HepG2 (cell line): Measurements from ENCODE around the gene ACSS1. TPM values are rescaled to one million over a fixed set of nuclear protein-coding genes. Genes with fewer than 3 reads are reported as not detected.

Source experiments
- ATAC-seq: fragments of 200-7000 bp; cut with Tn5 transposase; 3 replicates; pipeline ENCODE4 v1.9.1; 2020; ENCODE audit warnings: mild to moderate bottlenecking, moderate library complexity
- BruUV-seq: library from RNA; stranded (reverse); fragments of 400-500 nt; replicated peaks from 2 replicates; lab custom pipeline; 2021; lab: Mats Ljungman, UMichigan
- CTCF ChIA-PET: fragments of 300-600 bp; formaldehyde crosslinking; extraction: SDS; loops from one replicate; lab custom pipeline; 2021; ENCODE audit warnings: low total read pairs, inconsistent platforms, low intra/inter-chr PET ratio; lab: Yijun Ruan, JAX
- POLR2A ChIA-PET: fragments of 350-600 bp; sonication (Branson Sonifier 250); formaldehyde crosslinking; loops from one replicate; lab custom pipeline; 2020; ENCODE audit warnings: antibody characterized with exemption, inconsistent platforms; lab: Yijun Ruan, JAX
- DNase-seq: peaks from one replicate; pipeline ENCODE4 v3.0.0-alpha.2; 2015; ENCODE audit warnings: low spot score
- FAIRE-seq: peaks from 3 replicates; lab custom pipeline; 2011; peaks lifted over from hg19 to GRCh38; lab: Jason Lieb, UNC
- H2AFZ ChIP-seq: one replicate; pipeline ENCODE4 v1.6.1; 2011; ENCODE audit warnings: low read length, inconsistent platforms
- H3K27ac ChIP-seq: fragments of 300-600 bp; 3 replicates; pipeline ENCODE4 v1.8.0; 2011; ENCODE audit warnings: mixed run types, mild to moderate bottlenecking, mixed read lengths, low read length, inconsistent platforms; ENCODE audit not compliant: insufficient read depth; ENCODE audit errors: extremely low read length
- H3K27me3 ChIP-seq, 2 experiments: fragments of 200-600 bp in 1 of 2; 2 replicates in 1 of 2; 3 replicates in 1 of 2; pipeline versions ENCODE4 v1.6.0 to v1.8.0; 2011; ENCODE audit warnings: low read length in 2 of 2, mild to moderate bottlenecking in 2 of 2, moderate library complexity in 2 of 2, inconsistent platforms in 1 of 2; ENCODE audit not compliant: insufficient read depth in 2 of 2, control insufficient read depth in 1 of 2
- H3K36me3 ChIP-seq, 2 experiments: fragments of 200-600 bp in 1 of 2; replicated peaks in 1 of 2; 2 replicates in 1 of 2; 3 replicates in 1 of 2; pipeline versions ENCODE4 v1.5.1 to v1.8.0; 2011; ENCODE audit warnings: low read length in 2 of 2, inconsistent platforms in 1 of 2; ENCODE audit not compliant: insufficient read depth in 2 of 2, control insufficient read depth in 1 of 2
- H3K4me1 ChIP-seq: 2 replicates; pipeline ENCODE4 v1.5.1; 2012; ENCODE audit warnings: low read length, inconsistent platforms; ENCODE audit not compliant: insufficient read depth
- H3K4me2 ChIP-seq: 2 replicates; pipeline ENCODE4 v1.6.0; 2011; ENCODE audit warnings: low read depth, low read length, inconsistent platforms
- H3K4me3 ChIP-seq, 3 experiments: fragments of 200-600 bp in 1 of 3; sonication (generic), shearing (Covaris generic) in 1 of 3; replicated peaks in 1 of 3; 2 replicates each; pipeline ENCODE4 v1.5.1; 2011 to 2016; ENCODE audit warnings: low read length in 3 of 3, inconsistent platforms in 2 of 3, low read depth in 2 of 3, mild to moderate bottlenecking in 2 of 3, control low read depth in 1 of 3, mixed read lengths in 1 of 3; ENCODE audit not compliant: insufficient read depth in 1 of 3
- H3K79me2 ChIP-seq: one replicate; pipeline ENCODE4 v1.6.1; 2011; ENCODE audit warnings: low read length, inconsistent platforms; ENCODE audit not compliant: insufficient read depth
- H3K9ac ChIP-seq: 2 replicates; pipeline ENCODE4 v1.6.0; 2011; ENCODE audit warnings: mild to moderate bottlenecking, low read depth, low read length, inconsistent platforms; ENCODE audit not compliant: insufficient read depth
- H3K9me3 ChIP-seq: 2 replicates; pipeline ENCODE4 v1.5.1; 2012; ENCODE audit warnings: mild to moderate bottlenecking, low read length
- H4K20me1 ChIP-seq: 2 replicates; pipeline ENCODE4 v1.6.0; 2011; ENCODE audit warnings: inconsistent platforms, mild to moderate bottlenecking, low read length, moderate library complexity; ENCODE audit not compliant: insufficient read depth
- ARNT ChIP-seq: fragments of 450-650 bp; IDR thresholded peaks from 2 replicates; pipeline ENCODE4 v1.6.1; 2017
- BHLHE40 ChIP-seq: IDR thresholded peaks from 2 replicates; pipeline ENCODE4 v1.6.1; 2011; ENCODE audit warnings: low read length, improper control_type of control experiment
- CEBPB ChIP-seq: IDR thresholded peaks from 2 replicates; pipeline ENCODE4 v1.6.1; 2011; ENCODE audit warnings: low read depth, low read length, improper control_type of control experiment, borderline replicate concordance
- FOXP1 ChIP-seq, 2 experiments: fragments of 450-650 bp in 1 of 2; IDR thresholded peaks; 2 replicates each; pipeline ENCODE4 v1.6.1; 2017 to 2018; ENCODE audit warnings: antibody characterized with exemption in 1 of 2
- ZBTB44 ChIP-seq: sonication (generic); formaldehyde crosslinking; IDR thresholded peaks from 2 replicates; pipeline ENCODE4 v1.4.0; 2020; ENCODE audit warnings: missing genetic modification reagents
- ZBTB8A ChIP-seq: sonication (generic); formaldehyde crosslinking; IDR thresholded peaks from 2 replicates; pipeline ENCODE4 v1.4.0; 2020; ENCODE audit warnings: mild to moderate bottlenecking, low read depth, missing genetic modification reagents, borderline replicate concordance
- ZNF839 ChIP-seq: sonication (generic); formaldehyde crosslinking; IDR thresholded peaks from 2 replicates; pipeline ENCODE4 v1.4.0; 2020; ENCODE audit warnings: missing genetic modification reagents, mild to moderate bottlenecking, borderline replicate concordance
- WGBS: methylation state at CpG from one replicate; pipeline ENCODE4 v1.1.6; 2017; ENCODE audit warnings: low lambda C conversion rate; 5-methylcytosine and 5-hydroxymethylcytosine counted together
- in situ Hi-C: cut with HindIII; loops from 2 replicates; pipeline ENCODE4 v1.10.0; 2017; ENCODE audit warnings: low pct_unique_long_range_greater_than_20kb; ENCODE audit not compliant: extremely low pct_ligation_motif_present
- intact Hi-C: fragments of 100-400 bp; cut with micrococcal nuclease; formaldehyde crosslinking; loops from one replicate; pipeline ENCODE4 v1.10.0; 2022; ENCODE audit not compliant: unreplicated experiment
- polyA plus RNA-seq, 8 experiments: library from polyadenylated mRNA; depleted of rRNA in 3 of 8; stranded (reverse) in 7 of 8; unstranded in 1 of 8; fragments of >200 nt; fragmentation: Illumina TruSeq in 4 of 8; extraction: Trizol in 4 of 8; gene quantifications; 2 replicates each; pipeline versions ENCODE4 v1.2.1 to v1.2.3, GENCODE V29; 2011 to 2016; ENCODE audit warnings: low read depth in 4 of 8, missing spikeins in 1 of 8, mixed read lengths in 1 of 8; ENCODE audit not compliant: insufficient read depth in 1 of 8
- total RNA-seq, 5 experiments: library from RNA; depleted of rRNA; stranded (reverse); fragments of >200 nt; fragmentation: Illumina TruSeq; extraction: Trizol; gene quantifications; 2 replicates each; pipeline ENCODE4 v1.2.3, GENCODE V29; 2016; ENCODE audit warnings: low read depth in 1 of 5

ACSS1 gene
- total and polyA plus RNA-seq, 2 of the 13 experiments (the other 11 are each of a cell fraction or from before 2014, with no cell fraction given): 15.2 to 41.6 TPM

- Histone ChIP-seq H3K27me3 (peaks cover 1 to 8% of the 10 kb centered on the region in 2 experiments; a peak in 1 of 5 replicates), H3K27ac (no peak overlapping the region), H4K20me1 (no peaks in the 10 kb centered on the region), H3K79me2 (no peaks in the 10 kb centered on the region), H3K36me3 (no peaks in the 10 kb centered on the region), H3K4me2 (no peak overlapping the region), H3K9ac (no peak overlapping the region), H3K4me1 (no peaks in the 10 kb centered on the region), H2AFZ (no peak overlapping the region), H3K9me3 (no peaks in the 10 kb centered on the region), H3K4me3 (no peak overlapping the region)
- in situ Hi-C loops (no loop called here), intact Hi-C loops (no loop called here)
- BruUV-seq: no TSS peak
- no peak for DNase-seq
- ChIA-PET POLR2A (no interaction called here), CTCF (interaction anchor here (1.1 kb wide), 1 partner anchor 65 kb away, joined by 6 read pairs; no protein-coding TSS in a partner anchor)
- 42% methylated on average over 4 of the region's 4 CpGs for WGBS
- no peak; the same call in 2 of the 3 replicates for ATAC-seq
- FAIRE-seq: no peak
- peak; percentile 35; the same call in 1 of the 2 replicates for TF ChIP-seq CEBPB
- TF ChIP-seq ZNF839 (CRISPR knock-in tag): no peak
- TF ChIP-seq, all 625 proteins: peak for 1
Observed at GRCh38 chr20:25000268-25000801, 57.6 kb downstream of the ACSS1 start.

GRCh38 chr20:24999568-24999967 lies 58.4 kb downstream of the ACSS1 start:
- BruUV-seq: no TSS peak
- ATAC-seq: no peak
- no peak overlapping the region for H3K4me3 ChIP-seq
- H3K4me1 ChIP-seq: peaks cover 7% of the 10 kb centered on the region
- FAIRE-seq: no peak
- TF ChIP-seq ZBTB44 (no peak), ARNT (no peak), BHLHE40 (no peak), ZBTB8A (CRISPR knock-in tag) (no peak), FOXP1 (IDR thresholded peaks at IDR 0.05) (no peak), FOXP1 (CRISPR knock-in tag; IDR thresholded peaks at IDR 0.05) (no peak)
- TF ChIP-seq, all 625 proteins: peak for 0
- Histone ChIP-seq H3K4me2 (no peak overlapping the region), H3K9ac (no peak overlapping the region), H4K20me1 (no peaks in the 10 kb centered on the region), H3K79me2 (no peaks in the 10 kb centered on the region), H2AFZ (no peak overlapping the region), H3K27me3 (peaks cover 1 to 7% of the 10 kb centered on the region in 2 experiments; a peak in 1 of 5 replicates), H3K27ac (no peak overlapping the region), H3K36me3 (no peaks in the 10 kb centered on the region), H3K9me3 (no peaks in the 10 kb centered on the region)
- POLR2A ChIA-PET: no interaction called here
- intact Hi-C loops: loop anchor here (10.0 kb wide), 1 partner anchor 395 kb away; the partner anchor contains the start of gene ABHD12
- CTCF ChIA-PET: no interaction called here
- in situ Hi-C loops: loop anchor here (5.0 to 10.0 kb wide), 2 partner anchors 63 to 295 kb away; no protein-coding TSS in a partner anchor
- 41% methylated on average over 4 of the region's 4 CpGs for WGBS
- no peak for DNase-seq
